Activated T-cell treated with anti-CD3 and anti-CD28 coated beads for 24 hours (primary cell): Measurements from ENCODE around the gene CSRNP3.

Experiments used
- DNase-seq: peaks from one replicate; pipeline ENCODE4 v3.0.0-alpha.2; 2020; ENCODE audit warnings: low read depth

The CSRNP3 gene

GRCh38 chr2:165471349-165471950 is 2.0 kb downstream of the CSRNP3 start:
- no peak for DNase-seq

- DNase-seq: no peak
These were observed 3.4 kb downstream of the CSRNP3 start for GRCh38 chr2:165472922-165473321.

GRCh38 chr2:165474619-165475276 is 5.2 kb downstream of the CSRNP3 start:
- DNase-seq: no peak

- no peak for DNase-seq
These were observed 5.9 kb downstream of the CSRNP3 start for GRCh38 chr2:165475277-165476004.

- DNase-seq: no peak
These were observed 10.4 kb downstream of the CSRNP3 start for GRCh38 chr2:165479856-165480255.

GRCh38 chr2:165494573-165494972 is 25.1 kb downstream of the CSRNP3 start:
- DNase-seq: no peak

- DNase-seq: no peak
These were observed 28.3 kb downstream of the CSRNP3 start for GRCh38 chr2:165497659-165498317.

GRCh38 chr2:165499131-165499530 is 29.6 kb downstream of the CSRNP3 start:
- DNase-seq: no peak

- no peak for DNase-seq
These were observed 30.5 kb downstream of the CSRNP3 start for GRCh38 chr2:165500001-165500400.

GRCh38 chr2:165500816-165501215 is 31.3 kb downstream of the CSRNP3 start:
- no peak for DNase-seq

GRCh38 chr2:165505514-165505913 is 36.0 kb downstream of the CSRNP3 start:
- DNase-seq: no peak

GRCh38 chr2:165508927-165509326 is 39.4 kb downstream of the CSRNP3 start:
- DNase-seq: no peak

GRCh38 chr2:165513479-165513878 is 44.0 kb downstream of the CSRNP3 start:
- no peak for DNase-seq

- no peak for DNase-seq
These were observed 49.1 kb downstream of the CSRNP3 start for GRCh38 chr2:165518611-165519010.

- no peak for DNase-seq
These were observed 53.2 kb downstream of the CSRNP3 start for GRCh38 chr2:165522719-165523118.

- no peak for DNase-seq
These were observed 55.2 kb downstream of the CSRNP3 start for GRCh38 chr2:165524720-165525119.

GRCh38 chr2:165528691-165529090 is 59.2 kb downstream of the CSRNP3 start:
- no peak for DNase-seq

- no peak for DNase-seq
These were observed 59.6 kb downstream of the CSRNP3 start for GRCh38 chr2:165529130-165529529.

GRCh38 chr2:165533331-165533730 is 63.8 kb downstream of the CSRNP3 start:
- no peak for DNase-seq

GRCh38 chr2:165535471-165535870 is 66.0 kb downstream of the CSRNP3 start:
- DNase-seq: no peak

- no peak for DNase-seq
These were observed 67.5 kb downstream of the CSRNP3 start for GRCh38 chr2:165536851-165537499.

- no peak for DNase-seq
These were observed 70.5 kb downstream of the CSRNP3 start for GRCh38 chr2:165539985-165540384.
